ENCODE results near the gene INTS11. TPM values are rescaled to one million over a fixed set of nuclear protein-coding genes. Genes with fewer than 3 reads are reported as not detected.

The INTS11 gene
- total and polyA plus RNA-seq, 4 donors: 26.3 to 40.5 (median 34.5) TPM

GRCh38 chr1:1310109-1310385 is 14.4 kb downstream of the INTS11 start:
- Histone ChIP-seq H3K4me1 (ENCODE audit: control insufficient read depth in 4 of 4, insufficient read depth in 4 of 4, low read length in 3 of 4) (peaks cover 15 to 38% (median 29%) of the 10 kb centered on the region in 4 donors), H3K4me3 (ENCODE audit: low read depth in 1 of 3, low read length in 3 of 3) (no peak overlapping the region), H3K36me3 (ENCODE audit: control insufficient read depth in 4 of 4, insufficient read depth in 3 of 4, low read depth in 1 of 4, low read length in 3 of 4) (peaks cover 3 to 35% (median 16%) of the 10 kb centered on the region in 4 donors), H3K27me3 (ENCODE audit: control insufficient read depth in 4 of 4, insufficient read depth in 4 of 4, low read length in 3 of 4) (no peaks in the 10 kb centered on the region), H3K9ac (ENCODE audit: low read depth in 1 of 2, low read length in 2 of 2) (no peak overlapping the region), H3K9me3 (ENCODE audit: control insufficient read depth in 4 of 4, low read length in 3 of 4) (no peaks in the 10 kb centered on the region), H3K27ac (ENCODE audit: low read depth in 1 of 2, low read length in 2 of 2) (no peak overlapping the region)
- 90% methylated on average over 3 of the region's 3 CpGs for WGBS
- TF ChIP-seq SP1 (IDR thresholded peaks at IDR 0.05) (no peak), NR2F2 (IDR thresholded peaks at IDR 0.05) (no peak), FOXA2 (IDR thresholded peaks at IDR 0.05) (no peak), RAD21 (IDR thresholded peaks at IDR 0.05) (no peak)
- DNase-seq (ENCODE audit: low spot score): no peak

GRCh38 chr1:1309251-1310108 is 15.0 kb downstream of the INTS11 start:
- H3K4me1 ChIP-seq (ENCODE audit: control insufficient read depth in 4 of 4, insufficient read depth in 4 of 4, low read length in 3 of 4): peaks cover 18 to 44% (median 33%) of the 10 kb centered on the region in 4 donors

More at GRCh38 chr1:1309251-1310108, 15.0 kb downstream of the INTS11 start:
- Histone ChIP-seq H3K4me3 (ENCODE audit: low read depth in 1 of 3, low read length in 3 of 3) (peak overlapping the region in 2 of 3 donors; percentile 78 to 86), H3K27me3 (ENCODE audit: control insufficient read depth in 4 of 4, insufficient read depth in 4 of 4, low read length in 3 of 4) (no peaks in the 10 kb centered on the region), H3K9me3 (ENCODE audit: control insufficient read depth in 4 of 4, low read length in 3 of 4) (no peaks in the 10 kb centered on the region), H3K27ac (ENCODE audit: low read depth in 1 of 2, low read length in 2 of 2) (no peak overlapping the region), H3K36me3 (ENCODE audit: control insufficient read depth in 4 of 4, insufficient read depth in 3 of 4, low read depth in 1 of 4, low read length in 3 of 4) (peaks cover 3 to 32% (median 13%) of the 10 kb centered on the region in 4 donors), H3K9ac (ENCODE audit: low read depth in 1 of 2, low read length in 2 of 2) (peak overlapping the region in 1 of 2 donors; percentile 71)
- TF ChIP-seq JUND (IDR thresholded peaks at IDR 0.05): no peak
- no peak for TF ChIP-seq TAF1 (conservative IDR thresholded peaks at IDR 0.05)
- TF ChIP-seq GABPA (IDR thresholded peaks at IDR 0.05 in 1 of 2, conservative IDR thresholded peaks at IDR 0.05 in 1 of 2): no peak
- no peak for TF ChIP-seq MAX (IDR thresholded peaks at IDR 0.05)
- no peak for TF ChIP-seq FOXA2 (IDR thresholded peaks at IDR 0.05)
- TF ChIP-seq REST (IDR thresholded peaks at IDR 0.05): no peak
- no peak for TF ChIP-seq FOXA1 (IDR thresholded peaks at IDR 0.05)
- TF ChIP-seq SP1 (IDR thresholded peaks at IDR 0.05): no peak
- no peak for TF ChIP-seq HNF4G (IDR thresholded peaks at IDR 0.05)
- TF ChIP-seq CTCF (IDR thresholded peaks at IDR 0.05; ENCODE audit: low read depth, low read length, missing input control): no peak
- TF ChIP-seq EGR1 (IDR thresholded peaks at IDR 0.05; ENCODE audit: low read depth in 2 of 2): no peak
- TF ChIP-seq HNF4A (conservative IDR thresholded peaks at IDR 0.05): no peak
- TF ChIP-seq ZBTB33 (IDR thresholded peaks at IDR 0.05): no peak
- no peak for TF ChIP-seq YY1 (IDR thresholded peaks at IDR 0.05)
- TF ChIP-seq NR2F2 (IDR thresholded peaks at IDR 0.05): no peak
- TF ChIP-seq RXRA (IDR thresholded peaks at IDR 0.05): no peak
- 48% methylated on average over 57 of the region's 57 CpGs for WGBS
- no peak for DNase-seq (ENCODE audit: low spot score)

All from liver (tissue), 9 donors.